CD14-positive monocyte (primary cell): ENCODE measurements around the gene PIEZO1. TPM values are rescaled to one million over a fixed set of nuclear protein-coding genes. Genes with fewer than 3 reads are reported as not detected.

Experiments
- DNase-seq, 3 donors: peaks; one replicate each; pipeline ENCODE4 v3.0.0-alpha.2; 2011 to 2022
- H2AFZ ChIP-seq: 2 replicates; pipeline ENCODE4 v1.6.0; 2012; ENCODE audit warnings: mild to moderate bottlenecking, low read depth, low read length, inconsistent platforms; ENCODE audit not compliant: insufficient read depth, poor library complexity, severe bottlenecking
- H3K27ac ChIP-seq, 2 donors: 1 replicate in 1 of 2; 2 replicates in 1 of 2; pipeline ENCODE4 v1.5.1; 2012 to 2013; ENCODE audit warnings: low read length in 2 of 2, control low read depth in 1 of 2, inconsistent platforms in 1 of 2, low read depth in 1 of 2, mild to moderate bottlenecking in 1 of 2
- H3K27me3 ChIP-seq, 2 donors: one replicate each; pipeline versions ENCODE4 v1.6.0 to v1.6.1; 2011 to 2013; ENCODE audit warnings: low read length in 2 of 2; ENCODE audit not compliant: control insufficient read depth in 2 of 2, insufficient read depth in 2 of 2
- H3K36me3 ChIP-seq, 2 donors: replicated peaks in 1 of 2; 1 replicate in 1 of 2; 2 replicates in 1 of 2; pipeline versions ENCODE4 v1.5.1 to v1.6.1; 2012 to 2013; ENCODE audit warnings: low read length in 2 of 2, control low read depth in 1 of 2, inconsistent platforms in 1 of 2, mild to moderate bottlenecking in 1 of 2; ENCODE audit not compliant: insufficient read depth in 2 of 2, control insufficient read depth in 1 of 2
- H3K4me1 ChIP-seq, 2 donors: 1 replicate in 1 of 2; 2 replicates in 1 of 2; pipeline versions ENCODE4 v1.5.1 to v1.6.1; 2012 to 2013; ENCODE audit warnings: low read length in 2 of 2, control low read depth in 1 of 2, inconsistent platforms in 1 of 2, mild to moderate bottlenecking in 1 of 2, moderate library complexity in 1 of 2; ENCODE audit not compliant: insufficient read depth in 2 of 2, control insufficient read depth in 1 of 2
- H3K4me2 ChIP-seq: replicated peaks from 2 replicates; pipeline ENCODE3; 2012; ENCODE audit warnings: low read length, moderate library complexity, mild to moderate bottlenecking; ENCODE audit not compliant: poor library complexity, severe bottlenecking; ENCODE audit errors: extremely low read depth
- H3K4me3 ChIP-seq, 3 experiments: fragments of 200-600 bp in 1 of 3; sonication (generic) in 1 of 3; replicated peaks in 1 of 3; 1 replicate in 2 of 3; 2 replicates in 1 of 3; pipeline ENCODE4 v1.5.1; 2011 to 2013; ENCODE audit warnings: low read length in 3 of 3, mild to moderate bottlenecking in 3 of 3, control low read depth in 2 of 3, low read depth in 2 of 3, inconsistent platforms in 1 of 3, moderate library complexity in 1 of 3
- H3K79me2 ChIP-seq: 2 replicates; pipeline ENCODE4 v1.6.0; 2012; ENCODE audit warnings: mild to moderate bottlenecking, control low read depth, inconsistent platforms, low read length, moderate library complexity; ENCODE audit not compliant: insufficient read depth
- H3K9ac ChIP-seq: 2 replicates; pipeline ENCODE4 v1.6.0; 2017; ENCODE audit warnings: low read length, mild to moderate bottlenecking; ENCODE audit not compliant: insufficient read depth, poor library complexity, severe bottlenecking
- H3K9me3 ChIP-seq, 2 donors: replicated peaks in 1 of 2; 1 replicate in 1 of 2; 2 replicates in 1 of 2; pipeline versions ENCODE4 v1.5.1 to v1.6.1; 2012 to 2013; ENCODE audit warnings: low read length in 2 of 2, control low read depth in 1 of 2; ENCODE audit not compliant: control insufficient read depth in 1 of 2, insufficient read depth in 1 of 2
- H4K20me1 ChIP-seq: 2 replicates; pipeline ENCODE4 v1.6.0; 2012; ENCODE audit warnings: mild to moderate bottlenecking, low read length, control low read depth, moderate library complexity; ENCODE audit not compliant: insufficient read depth
- H3K27ac Mint-ChIP-seq, 7 donors: one replicate each; pipeline ENCODE4 v1.8.0; 2020; ENCODE audit warnings: mild to moderate bottlenecking in 7 of 7, mixed read lengths in 7 of 7, moderate library complexity in 6 of 7, inconsistent platforms in 2 of 7
- H3K27me3 Mint-ChIP-seq, 3 donors: one replicate each; pipeline ENCODE4 v1.8.0; 2021 to 2022; ENCODE audit warnings: low read depth in 3 of 3, mild to moderate bottlenecking in 3 of 3, mixed read lengths in 3 of 3, moderate library complexity in 3 of 3, inconsistent platforms in 1 of 3
- H3K36me3 Mint-ChIP-seq, 2 donors: one replicate each; pipeline ENCODE4 v1.8.0; 2020; ENCODE audit warnings: mixed read lengths in 2 of 2, inconsistent platforms in 1 of 2, mild to moderate bottlenecking in 1 of 2
- H3K4me1 Mint-ChIP-seq: one replicate; pipeline ENCODE4 v1.8.0; 2020; ENCODE audit warnings: mild to moderate bottlenecking, mixed read lengths
- H3K4me3 Mint-ChIP-seq, 2 donors: one replicate each; pipeline ENCODE4 v1.8.0; 2020; ENCODE audit warnings: mild to moderate bottlenecking in 2 of 2, mixed read lengths in 2 of 2, moderate library complexity in 1 of 2
- H3K9me3 Mint-ChIP-seq, 7 donors: one replicate each; pipeline ENCODE4 v1.8.0; 2020 to 2022; ENCODE audit warnings: mixed read lengths in 7 of 7, mild to moderate bottlenecking in 6 of 7, moderate library complexity in 6 of 7, inconsistent platforms in 2 of 7
- WGBS: methylation state at CpG from one replicate; pipeline ENCODE4 v1.1.5; 2013; ENCODE audit warnings: missing lambda C conversion rate; ENCODE audit not compliant: insufficient coverage; 5-methylcytosine and 5-hydroxymethylcytosine counted together
- intact Hi-C, 2 donors: fragments of 100-400 bp; cut with micrococcal nuclease; formaldehyde crosslinking; loops; one replicate each; pipeline versions ENCODE4 v1.15.0 to v1.15.1; 2023
- polyA plus RNA-seq, 3 donors: library from polyadenylated mRNA; depleted of rRNA in 1 of 3; unstranded in 2 of 3; stranded (reverse) in 1 of 3; fragments of 300-500 nt in 2 of 3; fragments of >200 nt in 1 of 3; fragmentation: Illumina TruSeq in 2 of 3; gene quantifications; 1 replicate in 2 of 3; 2 replicates in 1 of 3; pipeline ENCODE4 v1.2.3, GENCODE V29; 2012 to 2021
- TF ChIP-seq, protein P1 (sequence below): fragments of 200-600 bp; IDR thresholded peaks from one replicate; pipeline ENCODE4 v1.8.0; 2022; ENCODE audit warnings: antibody characterized with exemption, mild to moderate bottlenecking

Gene PIEZO1
- polyA plus RNA-seq, 3 donors: 10.2 to 405 (median 15.0) TPM

- no peak overlapping the region for H3K4me3 Mint-ChIP-seq
- WGBS: 95% methylated on average over 17 of the region's 18 CpGs
- H3K27ac Mint-ChIP-seq: peak overlapping the region in 1 of 7 donors; percentile 59
- TF ChIP-seq, protein P1, sequence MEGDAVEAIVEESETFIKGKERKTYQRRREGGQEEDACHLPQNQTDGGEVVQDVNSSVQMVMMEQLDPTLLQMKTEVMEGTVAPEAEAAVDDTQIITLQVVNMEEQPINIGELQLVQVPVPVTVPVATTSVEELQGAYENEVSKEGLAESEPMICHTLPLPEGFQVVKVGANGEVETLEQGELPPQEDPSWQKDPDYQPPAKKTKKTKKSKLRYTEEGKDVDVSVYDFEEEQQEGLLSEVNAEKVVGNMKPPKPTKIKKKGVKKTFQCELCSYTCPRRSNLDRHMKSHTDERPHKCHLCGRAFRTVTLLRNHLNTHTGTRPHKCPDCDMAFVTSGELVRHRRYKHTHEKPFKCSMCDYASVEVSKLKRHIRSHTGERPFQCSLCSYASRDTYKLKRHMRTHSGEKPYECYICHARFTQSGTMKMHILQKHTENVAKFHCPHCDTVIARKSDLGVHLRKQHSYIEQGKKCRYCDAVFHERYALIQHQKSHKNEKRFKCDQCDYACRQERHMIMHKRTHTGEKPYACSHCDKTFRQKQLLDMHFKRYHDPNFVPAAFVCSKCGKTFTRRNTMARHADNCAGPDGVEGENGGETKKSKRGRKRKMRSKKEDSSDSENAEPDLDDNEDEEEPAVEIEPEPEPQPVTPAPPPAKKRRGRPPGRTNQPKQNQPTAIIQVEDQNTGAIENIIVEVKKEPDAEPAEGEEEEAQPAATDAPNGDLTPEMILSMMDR: no peak
- peaks cover 13 to 41% of the 10 kb centered on the region in 2 donors for H3K36me3 Mint-ChIP-seq
- H3K4me2 ChIP-seq: no peak overlapping the region
- H3K9ac ChIP-seq: no peak overlapping the region
- H3K9me3 Mint-ChIP-seq: peaks cover 0 to 3% (median 0%) of the 10 kb centered on the region in 7 donors
- H3K79me2 ChIP-seq: no peaks in the 10 kb centered on the region
- H3K4me3 ChIP-seq: no peak overlapping the region
- H3K36me3 ChIP-seq: peaks cover 25 to 30% of the 10 kb centered on the region in 2 donors
- no peaks in the 10 kb centered on the region for H3K27me3 ChIP-seq
- intact Hi-C loops: loop anchor here in 1 of 2 donors (10.0 kb wide), 1 partner anchor 396 kb away; the partner anchor contains the start of gene ZNF778
- no peak overlapping the region for H3K27ac ChIP-seq
- H3K4me1 ChIP-seq: no peaks in the 10 kb centered on the region
- H4K20me1 ChIP-seq: peaks cover 16% of the 10 kb centered on the region
- DNase-seq: no peak
- no peaks in the 10 kb centered on the region for H3K27me3 Mint-ChIP-seq
- H3K9me3 ChIP-seq: no peaks in the 10 kb centered on the region
- no peaks in the 10 kb centered on the region for H3K4me1 Mint-ChIP-seq
- no peak overlapping the region for H2AFZ ChIP-seq
Measured at GRCh38 chr16:88818575-88818874, 33.5 kb upstream of the PIEZO1 start.

DNA sequence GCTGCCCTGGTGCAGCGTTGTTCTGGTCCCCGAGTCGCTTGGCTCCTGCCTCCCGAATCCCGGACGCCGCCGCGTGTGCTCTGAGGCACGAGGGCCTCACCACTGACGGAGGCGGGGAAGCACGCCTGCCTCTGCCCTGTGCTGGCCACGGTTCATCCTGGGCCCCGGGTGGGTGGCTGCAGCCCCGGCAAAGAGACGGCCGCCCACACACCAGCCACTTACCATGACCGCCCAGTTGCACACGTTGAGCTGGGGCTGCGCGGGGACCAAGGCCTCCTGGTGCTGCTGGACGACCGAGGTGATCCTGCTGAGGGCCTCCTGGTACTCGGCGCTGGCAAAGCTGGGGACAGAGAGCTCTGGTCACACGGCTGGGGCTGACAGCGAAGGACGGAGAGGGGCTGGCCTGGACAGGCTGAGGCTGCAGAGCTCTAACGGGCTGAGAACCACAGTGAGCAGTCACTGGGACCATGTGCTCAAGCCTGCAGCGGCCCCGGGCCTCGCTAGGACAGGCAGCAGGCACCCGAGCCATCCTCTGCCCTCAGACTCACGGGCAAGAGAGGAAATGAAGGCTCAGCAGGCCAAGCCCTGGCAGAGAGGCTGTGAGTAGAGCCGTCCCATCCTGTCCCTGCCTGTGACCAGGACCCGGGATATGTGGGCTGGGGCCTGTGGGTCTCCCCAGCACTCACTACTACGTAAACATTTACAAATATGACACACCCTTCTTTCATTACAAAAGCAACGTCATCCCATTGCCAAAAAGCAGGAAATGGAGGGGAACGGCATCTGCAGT, 33.0 kb upstream of the PIEZO1 start:
- peaks cover 3 to 5% of the 10 kb centered on the region in 2 donors for H3K4me1 ChIP-seq
- no peaks in the 10 kb centered on the region for H3K9me3 ChIP-seq
- peaks cover 16% of the 10 kb centered on the region for H4K20me1 ChIP-seq
- Mint-ChIP-seq H3K4me1 (peaks cover 2% of the 10 kb centered on the region), H3K9me3 (peaks cover 0 to 3% (median 0%) of the 10 kb centered on the region in 7 donors), H3K27ac (no peak overlapping the region), H3K27me3 (no peaks in the 10 kb centered on the region), H3K36me3 (peaks cover 11 to 39% of the 10 kb centered on the region in 2 donors), H3K4me3 (no peak overlapping the region)
- no peak overlapping the region for H2AFZ ChIP-seq
- intact Hi-C loops: loop anchor here (2.0 to 10.0 kb wide), 2 partner anchors 41 to 397 kb away; partner anchors contain the start of gene ZNF778 (in 1 of the 2)
- no peaks in the 10 kb centered on the region for H3K27me3 ChIP-seq
- 93% methylated on average over 35 of the region's 40 CpGs for WGBS
- DNase-seq: no peak
- peaks cover 22 to 29% of the 10 kb centered on the region in 2 donors for H3K36me3 ChIP-seq
- no peak overlapping the region for H3K9ac ChIP-seq
- H3K4me3 ChIP-seq: no peak overlapping the region
- H3K4me2 ChIP-seq: no peak overlapping the region
- H3K27ac ChIP-seq: no peak overlapping the region
- TF ChIP-seq, protein P1: no peak
- no peaks in the 10 kb centered on the region for H3K79me2 ChIP-seq
